Parathyroid adenoma (tissue), 2 donors: ENCODE data around the gene BAZ1B.
"Not testable (repeated sequence)": the region's sequence is repeated elsewhere in the genome, so short reads cannot be mapped to it uniquely, and the experiment has no call there.

Experiments
- H2AFZ ChIP-seq: fragments of 300-600 bp; sonication (generic); one replicate; pipeline ENCODE4 v1.7.0; 2017; ENCODE audit warnings: antibody characterized with exemption, mild to moderate bottlenecking
- H3K27ac ChIP-seq: fragments of 300-600 bp; sonication (generic); one replicate; pipeline ENCODE4 v1.7.0; 2017
- H3K27me3 ChIP-seq: fragments of 300-600 bp; sonication (generic); one replicate; pipeline ENCODE4 v1.7.0; 2017; ENCODE audit warnings: low read length; ENCODE audit not compliant: control insufficient read depth, insufficient read depth
- H3K36me3 ChIP-seq: fragments of 300-600 bp; sonication (generic); one replicate; pipeline ENCODE4 v1.7.0; 2017; ENCODE audit warnings: low read length; ENCODE audit not compliant: control insufficient read depth, insufficient read depth
- H3K4me1 ChIP-seq: fragments of 300-600 bp; sonication (generic); one replicate; pipeline ENCODE4 v1.7.0; 2017; ENCODE audit warnings: control low read depth
- H3K4me2 ChIP-seq: fragments of 300-600 bp; sonication (generic); one replicate; pipeline ENCODE4 v1.7.0; 2017; ENCODE audit warnings: low read length
- H3K4me3 ChIP-seq: fragments of 300-600 bp; sonication (generic); one replicate; pipeline ENCODE4 v1.7.0; 2017; ENCODE audit warnings: low read depth, low read length
- H3K79me2 ChIP-seq: fragments of 300-600 bp; sonication (generic); one replicate; pipeline ENCODE4 v1.7.0; 2017; ENCODE audit warnings: control low read depth
- H3K9ac ChIP-seq: fragments of 300-600 bp; sonication (generic); one replicate; pipeline ENCODE4 v1.7.0; 2017; ENCODE audit warnings: mild to moderate bottlenecking
- H3K9me3 ChIP-seq: fragments of 300-600 bp; sonication (generic); one replicate; pipeline ENCODE4 v1.7.0; 2017; ENCODE audit warnings: low read length; ENCODE audit not compliant: control insufficient read depth
- CTCF ChIP-seq: fragments of 300-600 bp; sonication (generic); IDR thresholded peaks from one replicate; pipeline ENCODE4 v1.7.0; 2017; ENCODE audit warnings: antibody characterized with exemption, mild to moderate bottlenecking
- donor health status: primary hyperparathyroidism.

Gene BAZ1B

GRCh38 chr7:73557397-73558257 lies 35.5 kb upstream of the BAZ1B start, which contains the start of gene BCL7B:
Gene BCL7B (minus strand): TSS chr7:73557690. CDS start chr7:73557578, 112 bp downstream.
- TF ChIP-seq CTCF: no peak
- H3K27ac ChIP-seq: peak within 1 kb of the TSS; percentile 98
- H2AFZ ChIP-seq: peak within 1 kb of the TSS; percentile 97
- no peaks in the 10 kb centered on the region for H3K36me3 ChIP-seq
- H3K4me2 ChIP-seq: peak within 1 kb of the TSS; percentile 78
- H3K9me3 ChIP-seq: no peaks in the 10 kb centered on the region
- H3K9ac ChIP-seq: peak within 1 kb of the TSS; percentile 97
- peaks cover 6% of the 10 kb centered on the region for H3K4me1 ChIP-seq
- peaks cover 37% of the 10 kb centered on the region for H3K79me2 ChIP-seq
- no peaks in the 10 kb centered on the region for H3K27me3 ChIP-seq
- H3K4me3 ChIP-seq: peak within 1 kb of the TSS; percentile 74

- Histone ChIP-seq H3K4me1 (peaks cover 6% of the 10 kb centered on the region), H2AFZ (peak overlapping the region; percentile 97), H3K27ac (peak overlapping the region; percentile 98), H3K79me2 (peaks cover 42% of the 10 kb centered on the region), H3K4me3 (peak overlapping the region; percentile 74), H3K9ac (peak overlapping the region; percentile 97), H3K9me3 (no peaks in the 10 kb centered on the region), H3K27me3 (no peaks in the 10 kb centered on the region), H3K4me2 (peak overlapping the region; percentile 78), H3K36me3 (no peaks in the 10 kb centered on the region)
- no peak for TF ChIP-seq CTCF
Measured at GRCh38 chr7:73557108-73557396, 35.0 kb upstream of the BAZ1B start.

GRCh38 chr7:73556208-73557107 lies 34.4 kb upstream of the BAZ1B start:
- H3K9ac ChIP-seq: peak overlapping the region; percentile 21
- H3K27ac ChIP-seq: peak overlapping the region; percentile 98
- H2AFZ ChIP-seq: peak overlapping the region; percentile 77
- H3K36me3 ChIP-seq: no peaks in the 10 kb centered on the region
- H3K79me2 ChIP-seq: peaks cover 48% of the 10 kb centered on the region
- peaks cover 6% of the 10 kb centered on the region for H3K4me1 ChIP-seq
- no peak for TF ChIP-seq CTCF
- peak overlapping the region; percentile 74 for H3K4me3 ChIP-seq
- no peaks in the 10 kb centered on the region for H3K9me3 ChIP-seq
- no peaks in the 10 kb centered on the region for H3K27me3 ChIP-seq
- H3K4me2 ChIP-seq: peak overlapping the region; percentile 78

GRCh38 chr7:73555411-73555982 lies 33.4 kb upstream of the BAZ1B start:
- H3K4me2 ChIP-seq: peak overlapping the region; percentile 78
- no peaks in the 10 kb centered on the region for H3K9me3 ChIP-seq
- H2AFZ ChIP-seq: no peak overlapping the region
- peaks cover 6% of the 10 kb centered on the region for H3K4me1 ChIP-seq
- peak overlapping the region; percentile 74 for H3K4me3 ChIP-seq
- no peak overlapping the region for H3K9ac ChIP-seq
- no peaks in the 10 kb centered on the region for H3K36me3 ChIP-seq
- TF ChIP-seq CTCF: no peak
- peaks cover 56% of the 10 kb centered on the region for H3K79me2 ChIP-seq
- H3K27me3 ChIP-seq: no peaks in the 10 kb centered on the region
- no peak overlapping the region for H3K27ac ChIP-seq

- H3K9me3 ChIP-seq, H3K4me2 ChIP-seq, H3K27me3 ChIP-seq, H3K4me3 ChIP-seq, H3K36me3 ChIP-seq, H3K9ac ChIP-seq, H3K4me1 ChIP-seq, H3K27ac ChIP-seq, H2AFZ ChIP-seq: not testable (repeated sequence)
- peaks cover 65% of the 10 kb centered on the region for H3K79me2 ChIP-seq
Measured at GRCh38 chr7:73550093-73550492, 28.0 kb upstream of the BAZ1B start.
